GM18498 (cell line): Measurements from ENCODE around the gene CDK6.
"Not testable (repeated sequence)": the region's sequence is repeated elsewhere in the genome, so short reads cannot be mapped to it uniquely, and the experiment has no call there.

Source experiments
- ATAC-seq: cut with Tn5 transposase; IDR thresholded peaks from one replicate; pipeline ENCODE4 v1.9.1; 2021; ENCODE audit warnings: mild to moderate bottlenecking, moderate library complexity; ENCODE audit not compliant: unreplicated experiment

CDK6 gene

DNA sequence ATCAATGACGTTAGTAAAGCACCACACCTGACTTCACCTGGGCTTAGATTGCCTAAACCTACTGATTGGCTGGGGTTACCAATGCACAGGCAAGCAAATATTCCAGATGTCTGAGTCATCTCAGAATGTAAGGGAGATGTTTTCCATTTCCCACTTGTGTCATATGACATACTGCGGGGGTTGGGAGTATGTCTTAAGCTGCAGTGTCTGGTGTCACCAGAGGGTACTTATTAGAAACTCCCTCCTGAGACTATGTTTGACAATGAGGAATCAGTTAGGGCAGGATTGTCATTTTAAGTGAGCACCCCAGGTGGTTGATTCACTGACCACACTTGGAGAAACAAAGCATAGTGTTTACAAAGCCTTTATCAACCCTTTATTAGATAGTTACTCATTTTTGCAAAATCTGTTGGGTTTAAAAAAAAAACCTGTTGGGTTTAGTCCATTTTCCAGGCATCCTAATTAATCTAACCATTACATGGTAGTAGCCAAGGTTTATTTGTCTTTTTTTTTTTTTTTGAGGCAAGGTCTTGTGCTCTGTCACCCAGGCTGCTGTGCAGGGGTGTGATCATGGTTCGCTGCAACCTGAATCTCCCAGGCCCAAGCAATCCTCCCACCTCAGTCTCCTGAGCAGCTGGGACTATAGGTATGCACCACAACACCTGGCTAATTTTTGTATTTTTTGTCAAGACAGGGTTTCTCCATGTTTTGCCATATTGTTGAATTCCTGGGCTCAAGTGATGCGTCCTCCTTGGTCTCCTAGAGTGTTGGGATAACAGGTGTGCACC lies 72.5 kb downstream of the CDK6 start:
- no peak for ATAC-seq

DNA sequence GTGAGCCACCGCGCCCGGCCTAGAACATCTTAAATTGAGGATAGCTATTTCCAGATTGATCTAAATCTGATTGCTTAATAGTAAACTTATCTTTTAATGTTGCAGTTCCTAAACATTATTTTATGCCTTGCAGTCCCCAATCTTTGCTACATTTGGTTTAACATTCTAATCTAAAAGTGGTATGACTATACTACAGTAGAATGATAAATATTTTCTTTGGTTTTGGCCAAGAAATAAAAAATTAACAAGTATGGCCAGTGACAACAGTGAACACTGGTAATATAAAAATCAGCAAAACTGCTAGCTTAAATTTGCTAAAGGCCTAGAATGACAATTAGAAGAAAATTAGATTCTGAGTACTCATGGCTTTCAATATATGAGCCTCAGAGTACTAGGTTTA lies 73.5 kb downstream of the CDK6 start:
- ATAC-seq = no peak

GRCh38 chr7:92761391-92762097 lies 74.8 kb downstream of the CDK6 start:
- ATAC-seq = no peak

- ATAC-seq = no peak
These were observed 77.5 kb downstream of the CDK6 start for GRCh38 chr7:92758796-92759431.

DNA sequence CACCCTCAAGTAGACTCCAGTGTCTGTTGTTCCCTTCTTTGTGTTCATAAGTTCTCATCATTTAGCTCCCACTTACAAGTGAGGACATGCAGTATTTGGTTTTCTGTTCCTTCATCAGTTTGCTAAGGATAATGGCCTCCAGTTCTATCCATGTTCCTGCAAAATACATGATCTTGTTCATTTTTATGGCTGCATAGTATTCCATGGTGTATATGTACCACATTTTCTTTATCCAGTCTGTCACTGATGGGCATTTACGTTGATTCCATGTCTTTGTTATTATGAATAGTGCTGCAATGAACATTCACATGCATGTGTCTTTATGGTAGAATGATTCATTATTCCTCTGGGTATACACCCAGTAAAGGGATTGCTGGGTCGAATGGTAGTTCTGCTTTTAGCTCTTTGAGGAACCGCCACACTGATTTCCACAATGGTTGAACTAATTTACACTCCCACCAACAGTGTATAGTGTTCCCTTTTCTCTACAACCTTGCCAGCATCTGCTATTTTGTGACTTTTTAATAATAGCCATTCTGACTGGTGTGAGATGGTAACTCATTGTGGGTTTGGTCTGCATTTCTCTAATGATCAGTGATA lies 79.0 kb downstream of the CDK6 start:
- not testable (repeated sequence) for ATAC-seq

- no peak for ATAC-seq
These were observed 80.7 kb downstream of the CDK6 start for GRCh38 chr7:92755680-92756079.

- no peak for ATAC-seq
These were observed 81.3 kb downstream of the CDK6 start for GRCh38 chr7:92754919-92755581.

DNA sequence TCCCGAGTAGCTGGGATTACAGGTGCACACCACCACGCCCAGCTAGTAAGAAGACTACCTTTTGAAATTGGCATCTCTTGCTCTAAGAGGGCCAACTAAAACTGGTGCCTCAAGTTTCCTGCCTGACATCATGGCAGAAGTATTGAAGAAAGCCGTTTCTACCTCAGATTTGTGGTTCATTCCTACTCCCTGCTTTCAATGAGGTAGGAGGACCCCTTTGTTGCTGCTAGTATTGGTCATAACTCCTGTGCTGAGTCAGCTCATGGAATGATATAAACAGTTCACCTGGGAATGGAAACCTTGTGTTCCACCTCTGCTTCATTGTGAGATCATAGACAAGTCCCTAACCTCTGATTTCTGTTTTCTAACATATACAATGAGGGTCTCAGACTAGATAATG lies 82.8 kb downstream of the CDK6 start:
- ATAC-seq = no peak

DNA sequence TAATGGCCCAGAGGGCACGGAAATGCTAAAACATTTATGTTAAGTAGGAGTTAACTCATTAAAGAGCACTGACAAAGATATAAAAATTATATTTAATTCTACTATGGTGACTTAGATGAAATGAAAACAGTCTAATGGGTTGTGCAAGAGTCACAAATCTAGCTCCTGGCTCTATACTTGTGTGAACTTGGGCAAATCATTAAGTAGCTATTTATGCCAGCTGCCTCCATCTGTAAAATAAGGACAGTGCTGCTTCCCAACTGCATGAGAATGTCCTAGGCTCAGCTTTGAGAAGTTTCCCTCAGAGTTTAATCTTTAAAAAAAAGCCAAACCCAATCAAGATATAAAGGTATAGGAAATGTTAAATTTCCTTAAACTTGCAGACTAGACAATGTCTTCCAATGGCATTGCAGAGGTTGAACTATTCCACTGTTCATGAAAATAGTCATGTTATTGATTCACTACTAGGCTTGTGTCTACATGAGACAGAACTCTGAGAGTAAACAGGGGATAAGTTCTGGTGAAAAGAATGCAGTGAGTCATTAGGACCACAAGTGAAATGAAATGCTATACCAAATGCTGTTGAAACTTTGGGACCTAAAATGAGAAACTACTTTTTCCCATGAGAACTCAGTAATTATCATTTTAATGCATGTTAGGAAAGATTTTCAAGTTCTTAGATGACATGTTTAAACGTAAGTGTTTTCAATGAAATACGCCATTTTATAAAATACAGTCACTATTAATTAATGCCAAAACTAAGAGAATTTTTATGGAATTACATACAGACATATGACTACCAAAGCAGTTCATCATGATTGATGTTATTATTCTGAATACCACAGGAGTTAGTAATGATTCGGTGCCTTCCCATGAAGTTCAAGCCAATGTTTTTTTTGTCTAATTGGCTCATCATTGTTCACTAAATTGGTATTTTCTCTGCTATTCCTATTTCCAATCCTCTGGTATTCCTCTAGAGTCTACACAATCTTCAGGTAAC lies 84.2 kb downstream of the CDK6 start:
- ATAC-seq = no peak

GRCh38 chr7:92750946-92751345 lies 85.4 kb downstream of the CDK6 start:
- no peak for ATAC-seq

DNA sequence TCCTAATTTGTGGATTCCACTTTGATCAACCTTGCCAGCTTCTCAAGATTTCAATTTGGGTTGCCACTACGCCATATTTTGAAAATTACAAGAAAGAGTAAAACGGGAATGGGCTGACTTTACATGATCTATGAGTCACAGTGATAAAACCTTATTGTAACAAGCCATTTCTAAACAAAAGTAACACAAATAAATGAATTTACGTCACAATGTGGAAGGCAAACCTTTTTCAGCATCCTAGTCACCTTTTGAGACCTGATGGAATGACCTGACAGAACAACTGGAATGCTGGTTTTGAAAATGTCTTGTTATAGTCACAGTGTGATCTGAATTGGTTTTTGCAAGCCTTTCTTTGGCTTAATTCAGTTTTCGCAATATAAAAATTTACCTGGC lies 85.9 kb downstream of the CDK6 start:
- no peak for ATAC-seq

DNA sequence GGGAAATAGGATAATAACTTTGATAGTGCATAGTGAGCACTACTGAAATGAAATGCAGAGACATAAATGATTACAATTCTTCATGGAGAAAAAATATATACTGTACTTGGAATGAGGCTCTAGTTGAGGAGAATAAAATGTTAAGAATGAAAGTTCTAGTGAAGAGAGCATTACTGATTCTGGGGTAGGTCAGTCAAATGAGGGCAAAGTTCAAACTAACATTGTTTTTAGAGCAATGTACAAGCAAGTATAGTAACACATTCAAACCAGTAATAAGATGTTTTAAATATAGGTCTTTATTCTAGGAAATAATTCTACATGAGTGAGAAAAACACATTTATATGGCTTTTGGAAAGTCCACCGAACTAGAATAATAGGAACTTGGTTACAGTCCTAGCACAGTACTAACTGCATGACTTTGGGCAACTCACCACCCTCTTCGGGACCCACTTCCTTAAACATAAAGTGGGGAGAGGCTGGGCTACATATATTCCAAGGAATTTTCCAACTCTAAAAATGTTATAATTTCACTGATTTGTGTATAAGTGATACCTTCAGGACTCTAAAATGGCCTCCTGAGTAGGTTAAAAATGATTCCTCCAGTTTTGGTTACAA lies 86.4 kb downstream of the CDK6 start:
- ATAC-seq = no peak

DNA sequence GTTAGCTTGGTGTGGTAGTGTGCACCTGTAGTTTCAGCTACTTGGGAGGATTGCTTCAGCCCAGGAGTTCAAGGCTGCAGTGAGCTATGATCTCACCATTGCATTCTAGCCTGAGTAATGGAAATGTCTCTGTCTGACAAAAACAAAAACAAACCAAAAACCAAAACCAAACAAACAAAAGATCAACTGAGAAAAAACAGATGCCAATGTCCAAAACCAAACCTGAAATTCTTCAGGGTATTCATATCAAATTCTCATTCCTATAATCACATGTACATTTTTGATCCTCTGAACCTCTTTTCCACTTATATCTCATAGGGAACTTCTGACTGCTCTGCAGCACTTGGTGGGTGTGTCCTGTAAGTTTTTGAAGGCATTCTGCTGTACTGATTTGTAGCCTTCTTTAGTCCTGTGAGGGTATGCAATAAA lies 87.0 kb downstream of the CDK6 start:
- ATAC-seq = no peak

DNA sequence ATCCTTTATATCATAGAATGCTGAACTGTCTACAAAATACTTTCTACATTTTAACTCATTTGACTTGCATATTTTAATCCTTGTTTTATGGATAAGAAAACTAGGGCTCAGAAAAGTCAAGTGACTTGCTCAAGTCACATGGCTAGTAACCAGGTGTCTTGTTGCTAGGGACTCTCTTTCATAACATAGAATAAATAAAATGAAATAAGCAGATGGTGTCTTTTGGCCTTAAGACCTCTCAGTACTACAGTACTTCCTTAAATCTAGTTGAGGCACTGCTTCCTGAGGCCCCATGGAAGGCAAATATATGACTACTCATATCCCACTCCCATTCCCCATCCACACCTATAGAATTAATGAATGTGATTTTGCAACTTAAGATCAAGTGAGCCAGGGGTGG lies 87.9 kb downstream of the CDK6 start:
- no peak for ATAC-seq

- ATAC-seq = no peak
These were observed 89.1 kb downstream of the CDK6 start for GRCh38 chr7:92747041-92747835.

GRCh38 chr7:92745241-92745640 lies 91.1 kb downstream of the CDK6 start:
- ATAC-seq = no peak

DNA sequence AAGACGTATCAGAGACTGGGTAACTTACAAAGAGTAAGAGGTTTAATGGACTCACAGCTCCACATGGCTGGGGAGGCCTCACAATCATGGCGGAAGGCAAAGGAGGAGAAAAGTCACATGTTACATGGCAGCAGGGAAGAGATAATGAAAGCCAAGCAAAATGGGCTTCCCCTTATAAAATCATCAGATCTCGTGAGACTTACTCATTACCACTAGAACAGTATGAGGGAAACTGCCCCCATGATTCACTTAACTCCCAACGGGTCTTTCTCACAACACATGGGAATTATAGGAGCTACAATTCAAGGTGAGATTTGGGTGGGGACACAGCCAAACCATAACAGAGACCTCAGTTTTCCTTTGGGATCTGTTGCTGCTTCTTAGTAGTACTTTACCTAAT lies 92.2 kb downstream of the CDK6 start:
- not testable (repeated sequence) for ATAC-seq

- ATAC-seq = no peak
These were observed 94.2 kb downstream of the CDK6 start for GRCh38 chr7:92742186-92742585.

- no peak for ATAC-seq
These were observed 95.7 kb downstream of the CDK6 start for GRCh38 chr7:92740700-92741126.
